GM12878 (cell line): ENCODE data around the gene CTXND2. TPM values are rescaled to one million over a fixed set of nuclear protein-coding genes. Genes with fewer than 3 reads are reported as not detected.

Source experiments
- ATAC-seq: fragments of 200-7000 bp; cut with Tn5 transposase; 3 replicates; pipeline ENCODE4 v1.9.1; 2020; ENCODE audit warnings: mild to moderate bottlenecking, moderate library complexity
- BruUV-seq: library from RNA; stranded (reverse); fragments of 400-500 nt; replicated peaks from 2 replicates; lab custom pipeline; 2021; lab: Mats Ljungman, UMichigan
- CTCF ChIA-PET: fragments of 300-600 bp; sonication (Branson Sonifier 250); formaldehyde crosslinking; extraction: SDS; loops from one replicate; lab custom pipeline; 2021; ENCODE audit warnings: inconsistent platforms; lab: Yijun Ruan, JAX
- POLR2A ChIA-PET: fragments of 350-600 bp; formaldehyde crosslinking; extraction: SDS; loops from one replicate; lab custom pipeline; 2021; ENCODE audit warnings: inconsistent platforms; lab: Charles Lee
- RAD21 ChIA-PET: fragments of 300-600 bp; sonication (Branson Sonifier 250); formaldehyde crosslinking; loops from one replicate; lab custom pipeline; 2023; ENCODE audit warnings: antibody characterized with exemption; ENCODE audit not compliant: unreplicated experiment; lab: Charles Lee
- SMC1A ChIA-PET: fragments of 300-600 bp; sonication (Branson Sonifier 250); formaldehyde crosslinking; loops from one replicate; lab custom pipeline; 2023; ENCODE audit not compliant: unreplicated experiment, uncharacterized antibody; lab: Charles Lee
- DNase-seq: peaks from one replicate; pipeline ENCODE4 v3.0.0-alpha.2; 2011; ENCODE audit warnings: low read depth, low spot score
- FAIRE-seq: peaks from 3 replicates; lab custom pipeline; 2011; peaks lifted over from hg19 to GRCh38; lab: Jason Lieb, UNC
- H2AFZ ChIP-seq: 2 replicates; pipeline ENCODE4 v1.6.0; 2011; ENCODE audit warnings: low read depth, low read length, control low read depth; ENCODE audit not compliant: control insufficient read depth
- H3K27ac ChIP-seq: 2 replicates; pipeline ENCODE4 v1.5.1; 2011; ENCODE audit warnings: control low read depth; ENCODE audit not compliant: control insufficient read depth, insufficient read depth
- H3K27me3 ChIP-seq, 2 experiments: replicated peaks in 1 of 2; 2 replicates each; pipeline versions ENCODE4 v1.6.0 to v1.6.1; 2011; ENCODE audit warnings: low read length in 1 of 2; ENCODE audit not compliant: control insufficient read depth in 2 of 2, insufficient read depth in 2 of 2
- H3K36me3 ChIP-seq, 2 experiments: 2 replicates each; pipeline ENCODE4 v1.5.1; 2011; ENCODE audit warnings: low read length in 1 of 2; ENCODE audit not compliant: control insufficient read depth in 2 of 2, insufficient read depth in 2 of 2
- H3K4me1 ChIP-seq: 2 replicates; pipeline ENCODE4 v1.6.1; 2011; ENCODE audit warnings: mild to moderate bottlenecking, low read length, moderate library complexity, mixed read lengths; ENCODE audit not compliant: control insufficient read depth, insufficient read depth
- H3K4me2 ChIP-seq: 2 replicates; pipeline ENCODE4 v1.6.0; 2011; ENCODE audit warnings: control low read depth; ENCODE audit not compliant: control insufficient read depth, insufficient read depth
- H3K4me3 ChIP-seq: fragments of 200-600 bp; sonication (generic); 2 replicates; pipeline ENCODE4 v1.5.1; 2016
- H3K79me2 ChIP-seq: 2 replicates; pipeline ENCODE4 v1.6.0; 2011; ENCODE audit warnings: low read length; ENCODE audit not compliant: control insufficient read depth, insufficient read depth
- H3K9ac ChIP-seq: 2 replicates; pipeline ENCODE4 v1.8.0; 2011; ENCODE audit warnings: low read length, control low read depth, mixed read lengths; ENCODE audit not compliant: control insufficient read depth, insufficient read depth
- H3K9me3 ChIP-seq: replicated peaks from 3 replicates; pipeline ENCODE4 v1.5.1; 2011; ENCODE audit warnings: mild to moderate bottlenecking, low read length; ENCODE audit not compliant: control insufficient read depth, insufficient read depth
- H4K20me1 ChIP-seq: 2 replicates; pipeline ENCODE4 v1.6.0; 2011; ENCODE audit not compliant: control insufficient read depth, insufficient read depth
- FOXK2 ChIP-seq: fragments of 450-650 bp; IDR thresholded peaks from 2 replicates; pipeline ENCODE4 v1.6.1; 2017; ENCODE audit warnings: mild to moderate bottlenecking, moderate library complexity
- FOXM1 ChIP-seq: IDR thresholded peaks from 2 replicates; pipeline ENCODE4 v1.6.1; 2012; ENCODE audit warnings: low read depth, mild to moderate bottlenecking, inconsistent platforms, low read length, moderate library complexity
- IKZF2 ChIP-seq, 2 experiments: fragments of 450-650 bp; IDR thresholded peaks; 2 replicates each; pipeline ENCODE4 v1.6.1; 2017; ENCODE audit warnings: mild to moderate bottlenecking in 2 of 2, moderate library complexity in 2 of 2
- NFXL1 ChIP-seq: fragments of 450-650 bp; IDR thresholded peaks from 2 replicates; pipeline ENCODE4 v1.6.1; 2017; ENCODE audit warnings: antibody characterized with exemption, mild to moderate bottlenecking, borderline replicate concordance
- NKRF ChIP-seq: fragments of 450-650 bp; conservative IDR thresholded peaks from 2 replicates; pipeline ENCODE4 v1.6.1; 2017; ENCODE audit warnings: mild to moderate bottlenecking, moderate library complexity
- POLR2A ChIP-seq: IDR thresholded peaks from 2 replicates; pipeline ENCODE4 v1.6.1; 2011; ENCODE audit warnings: low read depth, mild to moderate bottlenecking, low read length
- POU2F2 ChIP-seq: IDR thresholded peaks from 3 replicates; pipeline ENCODE4 v1.6.1; 2011; ENCODE audit warnings: low read depth, mild to moderate bottlenecking, low read length, borderline replicate concordance
- PRDM15 ChIP-seq: fragments of 450-650 bp; formaldehyde crosslinking; IDR thresholded peaks from 2 replicates; pipeline ENCODE4 v1.4.0; 2020; ENCODE audit warnings: mild to moderate bottlenecking, moderate library complexity
- RUNX3 ChIP-seq: IDR thresholded peaks from 2 replicates; pipeline ENCODE4 v1.6.1; 2012; ENCODE audit warnings: low read length, inconsistent platforms
- SMARCA5 ChIP-seq: fragments of 450-650 bp; IDR thresholded peaks from 2 replicates; pipeline ENCODE4 v1.6.1; 2017; ENCODE audit warnings: mild to moderate bottlenecking
- SPI1 ChIP-seq: IDR thresholded peaks from 2 replicates; pipeline ENCODE4 v1.6.1; 2011; ENCODE audit warnings: low read depth, mild to moderate bottlenecking, low read length, moderate library complexity, borderline replicate concordance; ENCODE audit not compliant: insufficient read depth
- STAT1 ChIP-seq: fragments of 450-650 bp; conservative IDR thresholded peaks from 2 replicates; pipeline ENCODE4 v1.6.1; 2014; ENCODE audit warnings: antibody characterized with exemption, mild to moderate bottlenecking
- ZNF217 ChIP-seq: fragments of 450-650 bp; IDR thresholded peaks from 2 replicates; pipeline ENCODE4 v1.6.1; 2017; ENCODE audit warnings: antibody characterized with exemption, mild to moderate bottlenecking
- WGBS: methylation state at CpG from one replicate; pipeline ENCODE4 v1.1.6; 2016; ENCODE audit warnings: low lambda C conversion rate; ENCODE audit not compliant: insufficient replicate concordance, insufficient coverage; ENCODE audit errors: missing lambda C conversion rate; 5-methylcytosine and 5-hydroxymethylcytosine counted together
- in situ Hi-C: fragments of 300-500 bp; cut with MboI; formaldehyde crosslinking; loops from 9 replicates; pipeline ENCODE4 v1.14.3; 2018; ENCODE audit warnings: mixed read lengths
- intact Hi-C: fragments of 100-400 bp; cut with micrococcal nuclease; formaldehyde crosslinking; loops from one replicate; pipeline ENCODE4 v1.14.2; 2022; ENCODE audit not compliant: unreplicated experiment
- polyA plus RNA-seq, 11 experiments: library from polyadenylated mRNA; depleted of rRNA in 4 of 11; unstranded in 6 of 11; stranded (reverse) in 5 of 11; fragments of >200 nt; fragmentation: Nextera tagmentation in 4 of 11; fragmentation: Illumina TruSeq in 1 of 11; extraction: Ambion mirVana in 4 of 11; extraction: Trizol in 1 of 11; gene quantifications; 1 replicate in 1 of 11; 2 replicates in 10 of 11; pipeline versions ENCODE4 v1.2.1 to v1.2.3, GENCODE V29; 2011 to 2016; ENCODE audit warnings: inconsistent platforms in 2 of 11, missing spikeins in 2 of 11, low read depth in 1 of 11
- total RNA-seq, 4 experiments: library from RNA; depleted of rRNA in 3 of 4; stranded (reverse); fragments of >200 nt in 3 of 4; fragmentation: Illumina TruSeq in 1 of 4; extraction: Trizol in 1 of 4; gene quantifications; 2 replicates each; pipeline versions ENCODE4 v1.2.1 to v1.2.3, GENCODE V29; 2013 to 2021

The CTXND2 gene
- total and polyA plus RNA-seq, 10 of the 15 experiments (the other 5 are each of a cell fraction or from before 2014, with no cell fraction given), result not detected

GRCh38 chr1:150909585-150910180 is 22.7 kb downstream of the CTXND2 start:
- Histone ChIP-seq H3K27ac (no peak overlapping the region), H4K20me1 (no peaks in the 10 kb centered on the region), H3K4me3 (no peak overlapping the region), H3K9me3 (peaks cover 2% of the 10 kb centered on the region; the same call in 2 of the 3 replicates), H3K4me1 (no peaks in the 10 kb centered on the region), H3K79me2 (no peaks in the 10 kb centered on the region), H3K4me2 (no peak overlapping the region), H2AFZ (no peak overlapping the region), H3K9ac (no peak overlapping the region), H3K36me3 (no peaks in the 10 kb centered on the region), H3K27me3 (no peaks in the 10 kb centered on the region)
- TF ChIP-seq SPI1, result peak; percentile 35; the same call in 1 of the 2 replicates
- no peak for TF ChIP-seq FOXM1
- ATAC-seq, result no peak
- 62% methylated on average over 3 of the region's 4 CpGs for WGBS
- intact Hi-C loops (no loop called here), in situ Hi-C loops (no loop called here)
- ChIA-PET SMC1A (interaction anchor here (1.0 kb wide), 1 partner anchor 10 kb away, joined by 3 read pairs; no protein-coding TSS in a partner anchor), POLR2A (interaction anchor here (0.6 to 0.7 kb wide), 2 partner anchors 9 to 351 kb away, joined by 3 to 4 read pairs; no protein-coding TSS in a partner anchor), CTCF (no interaction called here), RAD21 (no interaction called here)
- no peak for DNase-seq
- no TSS peak for BruUV-seq
- FAIRE-seq, result no peak

- no peaks in the 10 kb centered on the region for H3K4me1 ChIP-seq
- DNase-seq, result no peak
- H2AFZ ChIP-seq, result no peak overlapping the region
- POLR2A ChIA-PET, result no interaction called here
- no peaks in the 10 kb centered on the region for H3K36me3 ChIP-seq
- no peaks in the 10 kb centered on the region for H3K27me3 ChIP-seq
- no TSS peak for BruUV-seq
- H3K4me2 ChIP-seq, result no peak overlapping the region
- TF ChIP-seq RUNX3 (no peak), NFXL1 (no peak), POLR2A (no peak), SMARCA5 (no peak), NKRF (no peak), POU2F2 (no peak), IKZF2 (IDR thresholded peaks at IDR 0.05) (no peak), PRDM15 (CRISPR knock-in tag) (no peak), STAT1 (no peak), FOXK2 (no peak), ZNF217 (no peak)
- TF ChIP-seq, all 136 proteins: peak for 0
- ChIA-PET CTCF (interaction anchor here (0.7 kb wide), 2 partner anchors 10 to 19 kb away, joined by 3 to 5 read pairs; no protein-coding TSS in a partner anchor), RAD21 (no interaction called here), SMC1A (interaction anchor here (2.2 kb wide), 1 partner anchor 9 kb away, joined by 10 read pairs; no protein-coding TSS in a partner anchor)
- Histone ChIP-seq H3K4me3 (no peak overlapping the region), H3K27ac (no peak overlapping the region), H3K9me3 (peaks cover 2% of the 10 kb centered on the region; the same call in 2 of the 3 replicates), H3K9ac (no peak overlapping the region), H3K79me2 (no peaks in the 10 kb centered on the region), H4K20me1 (no peaks in the 10 kb centered on the region)
- intact Hi-C loops (no loop called here), in situ Hi-C loops (no loop called here)
- ATAC-seq (no peak), FAIRE-seq (no peak)
These were observed 25.7 kb downstream of the CTXND2 start for GRCh38 chr1:150912623-150913022.
